PFSK-1 (cell line): Measurements from ENCODE around the gene HOXB9.

Experiments
- POLR2AphosphoS5 ChIP-seq: IDR thresholded peaks from 2 replicates; pipeline ENCODE4 v1.6.1; 2012; ENCODE audit warnings: low read depth, mild to moderate bottlenecking, control low read depth, low read length, moderate library complexity
- REST ChIP-seq, 2 experiments: IDR thresholded peaks; 2 replicates each; pipeline versions ENCODE4 v1.6.1 to v1.8.0; 2011 to 2012; ENCODE audit warnings: low read depth in 2 of 2, low read length in 2 of 2, control low read depth in 1 of 2, inconsistent platforms in 1 of 2, mild to moderate bottlenecking in 1 of 2, moderate library complexity in 1 of 2; ENCODE audit not compliant: insufficient read depth in 1 of 2
- SIN3A ChIP-seq: IDR thresholded peaks from 2 replicates; pipeline ENCODE4 v1.6.1; 2012; ENCODE audit warnings: mild to moderate bottlenecking, low read length, moderate library complexity, borderline replicate concordance; ENCODE audit not compliant: insufficient read depth
- TAF1 ChIP-seq: IDR thresholded peaks from 2 replicates; pipeline ENCODE4 v1.6.1; 2012; ENCODE audit warnings: low read length, control low read depth, borderline replicate concordance; ENCODE audit not compliant: insufficient read depth

- TF ChIP-seq POLR2AphosphoS5 (no peak), REST (IDR thresholded peaks at IDR 0.05; ENCODE audit: insufficient read depth in 1 of 2, low read depth in 2 of 2, low read length in 2 of 2) (no peak), SIN3A (no peak), TAF1 (no peak)
Observed at GRCh38 chr17:48594538-48595277, 31.4 kb downstream of the HOXB9 start.
